AG20443 (cell line): ENCODE results near the gene PRKAB1.
A peak's percentile ranks its signal among the peaks of the same experiment; 100 is the strongest.
"Not testable (repeated sequence)": the region's sequence is repeated elsewhere in the genome, so short reads cannot be mapped to it uniquely, and the experiment has no call there.

ENCODE experiments used
- DNase-seq: peaks from one replicate; pipeline ENCODE4 v3.0.0; 2012; ENCODE audit warnings: low spot score, mixed read lengths

PRKAB1 gene

GRCh38 chr12:119684711-119685369 lies 16.9 kb downstream of the PRKAB1 start:
- DNase-seq, result no peak

DNA sequence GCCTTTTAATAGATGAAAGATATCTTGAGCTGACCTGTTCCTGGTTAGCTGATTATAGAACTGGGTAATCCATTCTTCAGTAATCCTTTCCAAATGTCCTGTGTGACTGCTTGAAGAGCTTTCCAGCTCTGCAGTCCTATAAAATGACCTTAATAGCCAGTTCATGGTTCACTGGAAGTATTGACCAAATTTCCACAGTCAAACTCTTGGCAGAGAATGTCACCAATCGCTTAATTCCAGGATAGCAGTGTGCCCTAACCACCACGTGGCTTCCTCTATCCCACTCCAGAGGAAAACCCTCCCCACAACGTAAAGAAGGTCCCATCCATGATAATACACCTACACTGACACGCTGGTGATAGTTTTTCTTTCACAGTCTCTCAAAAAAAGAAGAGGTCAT lies 17.4 kb downstream of the PRKAB1 start:
- no peak for DNase-seq

- no peak for DNase-seq
Measured at GRCh38 chr12:119686355-119686754, 18.4 kb downstream of the PRKAB1 start.

DNA sequence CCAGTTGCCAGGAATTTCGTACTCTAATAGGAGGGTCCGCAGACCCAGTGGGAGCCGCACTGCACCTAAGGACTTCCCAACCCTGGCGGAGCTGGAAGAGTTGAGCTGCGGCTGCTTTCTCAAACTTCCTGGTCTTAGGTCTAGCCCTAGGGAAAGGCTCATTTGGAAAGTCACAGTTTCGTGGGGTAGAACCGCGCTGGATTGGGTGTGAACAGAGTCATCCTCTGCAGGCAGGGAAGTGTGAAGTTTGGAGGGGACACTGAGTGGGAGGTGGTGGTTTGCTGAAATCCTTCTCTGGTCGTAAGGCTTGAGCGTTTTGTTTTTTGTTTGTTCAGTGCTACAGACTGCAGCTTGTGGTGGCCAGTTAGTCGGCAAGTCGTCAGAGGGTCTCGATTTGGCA lies 18.8 kb downstream of the PRKAB1 start:
- no peak for DNase-seq

- DNase-seq, result no peak
Measured at GRCh38 chr12:119687406-119687805, 19.5 kb downstream of the PRKAB1 start.

DNA sequence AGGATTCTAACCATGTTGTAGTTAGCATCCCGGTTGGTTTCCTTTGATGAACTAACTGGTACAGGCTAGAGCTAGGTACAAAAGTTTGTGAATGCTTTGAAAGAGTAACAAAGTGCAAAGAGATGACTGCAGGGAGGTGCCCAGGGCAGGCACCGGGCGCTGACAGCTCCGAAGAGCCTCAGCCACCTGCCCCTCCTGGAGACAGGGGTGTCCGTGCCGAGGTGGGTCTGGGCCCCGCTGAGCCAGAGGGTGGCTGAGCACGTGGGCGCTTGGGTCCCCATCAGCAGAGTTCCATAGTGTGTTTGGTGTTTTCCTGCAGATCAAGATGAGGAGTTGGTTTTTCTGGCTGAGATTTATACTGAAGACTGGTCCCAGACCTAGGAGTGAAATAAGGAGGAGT lies 19.9 kb downstream of the PRKAB1 start:
- DNase-seq, result no peak

- no peak for DNase-seq
Measured at GRCh38 chr12:119689935-119690500, 22.1 kb downstream of the PRKAB1 start.

DNA sequence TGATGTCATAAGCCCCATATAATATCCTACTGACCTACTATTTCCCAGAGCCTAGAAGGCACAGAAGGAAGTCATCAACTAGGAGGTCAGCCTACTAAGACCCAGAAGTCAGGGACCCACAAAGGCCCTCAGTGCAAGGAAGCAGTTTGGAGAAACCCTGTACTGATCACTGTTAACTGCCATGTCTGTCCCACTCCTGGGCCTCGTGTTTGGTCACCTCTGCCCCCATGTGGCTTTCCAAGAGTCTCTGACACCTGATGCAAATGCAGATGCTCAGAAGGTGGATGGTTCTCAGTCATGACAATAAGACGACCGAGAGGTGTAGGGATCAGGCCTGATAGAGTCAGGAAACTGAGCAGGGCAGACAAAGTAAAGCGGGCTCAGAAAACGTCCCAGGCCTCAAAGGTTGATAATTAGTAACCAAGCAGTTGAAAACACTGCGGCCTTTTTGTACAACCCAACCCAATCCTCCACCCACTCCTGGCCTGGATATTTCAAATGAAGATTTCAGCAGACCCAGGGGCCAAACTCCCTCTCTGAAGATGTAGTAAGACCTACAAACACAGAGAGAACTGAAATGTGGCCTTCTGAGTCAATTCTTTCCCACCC lies 23.4 kb downstream of the PRKAB1 start:
- no peak for DNase-seq

DNA sequence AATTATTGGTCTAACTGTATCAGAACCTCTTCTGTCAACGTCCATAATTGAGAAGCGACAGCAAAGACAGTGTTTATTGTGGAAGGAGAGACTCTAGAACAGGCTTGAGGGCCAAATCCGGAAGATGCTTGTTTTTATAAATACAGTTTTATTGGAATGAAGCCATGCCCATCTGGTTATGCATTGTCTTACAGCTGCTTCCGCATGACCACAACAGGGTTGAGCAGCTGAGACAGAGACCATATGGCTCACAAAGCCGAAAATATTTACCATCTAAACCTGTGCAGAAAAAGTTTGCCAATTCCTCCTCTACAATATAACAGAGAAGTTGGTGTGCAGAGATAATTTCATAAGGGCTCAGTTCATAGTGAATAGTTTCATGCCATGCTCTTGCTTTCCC lies 24.5 kb downstream of the PRKAB1 start:
- no peak for DNase-seq

DNA sequence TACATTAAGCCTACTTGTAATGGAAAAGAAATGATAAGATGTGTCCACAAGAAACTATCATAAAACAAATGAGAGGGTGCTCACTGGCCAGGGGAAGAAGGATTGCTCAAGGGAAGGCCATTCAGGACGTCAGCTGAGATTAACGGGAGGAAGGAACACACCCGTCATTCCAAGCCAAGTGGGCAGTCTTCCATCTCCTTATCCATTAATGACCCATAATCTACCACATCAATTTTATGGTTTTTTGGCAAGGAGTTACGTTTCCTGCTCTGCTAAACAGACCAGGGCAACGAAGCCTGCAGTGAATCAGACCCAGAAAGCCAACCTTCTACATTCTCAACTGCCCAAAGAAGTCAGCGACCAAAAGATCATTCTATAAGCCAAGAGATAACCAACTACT lies 25.1 kb downstream of the PRKAB1 start:
- DNase-seq, result peak; percentile 81

- no peak for DNase-seq
Measured at GRCh38 chr12:119693511-119693910, 25.6 kb downstream of the PRKAB1 start.

GRCh38 chr12:119694111-119694510 lies 26.2 kb downstream of the PRKAB1 start:
- DNase-seq, result no peak

GRCh38 chr12:119695034-119695433 lies 27.1 kb downstream of the PRKAB1 start:
- DNase-seq, result peak; percentile 17

GRCh38 chr12:119696943-119697342 lies 29.0 kb downstream of the PRKAB1 start:
- DNase-seq, result no peak

DNA sequence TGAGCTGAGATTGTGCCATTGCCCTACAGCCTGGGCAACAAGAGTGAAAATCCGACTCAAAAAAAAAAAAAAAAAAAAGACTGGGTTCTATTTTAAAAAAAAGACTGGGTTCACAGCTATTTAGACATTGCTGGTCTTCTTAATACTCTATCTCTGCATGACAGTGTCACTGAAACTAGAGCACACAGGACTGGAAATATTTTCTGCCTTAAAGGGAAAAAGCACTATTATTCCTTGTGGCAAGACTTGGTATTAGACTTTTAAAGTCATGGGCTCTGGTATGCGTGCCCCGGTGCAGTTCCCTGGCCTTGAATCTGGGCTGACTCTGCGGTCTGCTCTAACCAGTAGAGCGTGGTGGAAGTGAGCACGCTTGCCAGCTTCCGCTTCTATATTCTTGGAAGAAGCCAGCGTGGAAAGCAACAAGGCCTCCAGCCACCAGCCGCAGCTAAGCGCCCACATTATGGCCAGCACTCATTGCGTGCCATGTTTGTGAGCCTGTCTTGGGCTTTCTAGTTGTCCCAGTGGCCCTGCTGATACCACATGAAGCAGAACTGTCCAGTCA lies 31.3 kb downstream of the PRKAB1 start:
- DNase-seq, result peak; percentile 38

GRCh38 chr12:119700078-119700477 lies 32.1 kb downstream of the PRKAB1 start:
- peak; percentile 78 for DNase-seq

- DNase-seq, result peak; percentile 77
Measured at GRCh38 chr12:119704065-119704747, 36.3 kb downstream of the PRKAB1 start.

GRCh38 chr12:119705182-119705581 lies 37.2 kb downstream of the PRKAB1 start:
- no peak for DNase-seq

DNA sequence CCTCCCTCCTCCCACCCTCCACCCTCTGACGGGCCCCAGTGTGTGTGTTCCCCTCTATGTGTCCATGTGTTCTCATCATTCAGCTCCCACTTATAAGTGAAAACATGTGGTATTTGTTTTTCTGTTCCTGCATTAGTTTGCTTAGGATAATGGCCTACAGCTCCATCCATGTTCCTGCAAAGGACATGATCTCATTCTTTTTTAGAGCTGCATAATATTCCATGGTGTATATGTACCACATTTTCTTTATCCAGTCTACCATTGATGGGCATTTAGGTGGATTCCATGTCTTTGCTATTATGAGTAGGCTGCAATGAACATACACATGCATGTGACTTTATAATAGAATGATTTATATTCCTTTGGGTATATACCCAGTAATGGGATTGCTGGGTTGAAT lies 38.5 kb downstream of the PRKAB1 start:
- not testable (repeated sequence) for DNase-seq

DNA sequence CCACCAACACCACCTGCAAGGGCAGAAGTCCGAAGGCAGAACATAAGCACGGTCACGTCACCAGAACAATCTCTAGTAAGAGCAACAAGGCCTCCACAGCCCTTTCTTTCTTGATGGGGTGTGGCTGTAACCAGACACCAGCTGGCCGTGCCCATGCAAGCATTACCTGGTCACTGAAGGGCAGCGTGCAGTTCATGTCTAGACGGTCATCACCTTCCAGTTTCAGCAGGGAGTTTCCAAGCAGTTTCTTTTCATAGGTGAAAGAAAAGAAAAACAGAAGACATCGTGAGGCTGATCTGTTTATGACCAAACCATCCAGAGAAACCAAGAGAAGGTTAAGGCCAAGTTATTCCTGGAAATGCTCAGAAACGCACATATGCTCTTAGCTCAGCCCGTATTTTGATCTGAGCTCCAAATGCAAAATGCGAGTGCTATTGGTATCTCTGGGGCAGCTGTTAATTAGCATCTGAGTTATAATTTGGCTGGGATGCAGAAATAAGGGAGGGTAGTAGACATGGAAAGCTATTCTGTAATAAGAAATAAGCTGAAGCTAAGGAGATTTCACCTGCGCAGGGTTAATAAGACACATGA lies 42.5 kb downstream of the PRKAB1 start:
- no peak for DNase-seq

GRCh38 chr12:119710965-119711551 lies 43.1 kb downstream of the PRKAB1 start:
- no peak for DNase-seq

GRCh38 chr12:119711693-119712092 lies 43.8 kb downstream of the PRKAB1 start:
- DNase-seq, result no peak
